ENCODE measurements around the gene LINGO3. TPM values are rescaled to one million over a fixed set of nuclear protein-coding genes. Genes with fewer than 3 reads are reported as not detected.
A peak's percentile ranks its signal among the peaks of the same experiment; 100 is the strongest.

LINGO3 gene
- total and polyA plus RNA-seq, 2 donors (not counting 1 experiment from before 2014, with no cell fraction given), result 1.1 to 3.9 TPM

GRCh38 chr19:2306281-2306806, 1.6 kb downstream of the LINGO3 start:
- intact Hi-C loops (cut with micrococcal nuclease), result no loop called here
- H3K4me1 Mint-ChIP-seq, result peaks cover 41% of the 10 kb centered on the region
- Histone ChIP-seq H3K4me2 (replicated peaks; ENCODE audit: low read depth, low read length, poor library complexity, severe bottlenecking) (no peak overlapping the region), H3K9ac (ENCODE audit: low read length) (no peak overlapping the region), H3K9me3 (ENCODE audit: control extremely low read depth in 1 of 3, control insufficient read depth in 2 of 3, insufficient read depth in 1 of 3, low read length in 2 of 3) (peaks cover 0 to 20% (median 0%) of the 10 kb centered on the region in 3 donors), H4K20me1 (ENCODE audit: control insufficient read depth, insufficient read depth, low read length, poor library complexity, severe bottlenecking) (no peaks in the 10 kb centered on the region), H3K27me3 (replicated peaks in 1 of 4; ENCODE audit: control extremely low read depth in 1 of 4, control insufficient read depth in 3 of 4, insufficient read depth in 4 of 4, low read length in 3 of 4) (peaks cover 0 to 43% (median 16%) of the 10 kb centered on the region in 4 experiments), H3K79me2 (ENCODE audit: control insufficient read depth, insufficient read depth, low read length) (peaks cover 32% of the 10 kb centered on the region), H3K4me3 (ENCODE audit: control extremely low read depth in 1 of 5, extremely low read depth in 1 of 5, insufficient read depth in 1 of 5, low read depth in 2 of 5, low read length in 4 of 5) (no peak overlapping the region), H3K36me3 (replicated peaks in 1 of 2; ENCODE audit: control extremely low read depth in 1 of 2, control insufficient read depth in 1 of 2, extremely low read depth in 1 of 2, insufficient read depth in 2 of 2, low read length in 1 of 2) (no peaks in the 10 kb centered on the region), H2AFZ (ENCODE audit: insufficient read depth, low read depth, low read length, poor library complexity, severe bottlenecking) (no peak overlapping the region), H3K4me1 (ENCODE audit: control insufficient read depth in 2 of 2, insufficient read depth in 2 of 2, low read length in 2 of 2) (peaks cover 42 to 50% of the 10 kb centered on the region in 2 donors), H3K27ac (ENCODE audit: low read length in 2 of 2) (no peak overlapping the region)
- H3K27me3 Mint-ChIP-seq, result peaks cover 12% of the 10 kb centered on the region
- ChIA-PET POLR2A (interaction anchor here (0.6 to 3.8 kb wide), 8 partner anchors 11 to 604 kb away, joined by 3 to 14 read pairs (median 5); no protein-coding TSS in a partner anchor), CTCF (interaction anchor here (0.6 to 1.2 kb wide), 3 partner anchors 8 to 83 kb away, joined by 3 to 4 read pairs (median 3); no protein-coding TSS in a partner anchor)
- H3K9me3 Mint-ChIP-seq (ENCODE audit: insufficient read depth), result peaks cover 2% of the 10 kb centered on the region
- peak overlapping the region; percentile 62 for H3K4me3 Mint-ChIP-seq
- no peak for DNase-seq
- no peak overlapping the region for H3K27ac Mint-ChIP-seq
- ATAC-seq (ENCODE audit: low read depth), result no peak
- 72% methylated on average over 13 of the region's 19 CpGs for WGBS (ENCODE audit: insufficient coverage)
- TF ChIP-seq, protein P1, sequence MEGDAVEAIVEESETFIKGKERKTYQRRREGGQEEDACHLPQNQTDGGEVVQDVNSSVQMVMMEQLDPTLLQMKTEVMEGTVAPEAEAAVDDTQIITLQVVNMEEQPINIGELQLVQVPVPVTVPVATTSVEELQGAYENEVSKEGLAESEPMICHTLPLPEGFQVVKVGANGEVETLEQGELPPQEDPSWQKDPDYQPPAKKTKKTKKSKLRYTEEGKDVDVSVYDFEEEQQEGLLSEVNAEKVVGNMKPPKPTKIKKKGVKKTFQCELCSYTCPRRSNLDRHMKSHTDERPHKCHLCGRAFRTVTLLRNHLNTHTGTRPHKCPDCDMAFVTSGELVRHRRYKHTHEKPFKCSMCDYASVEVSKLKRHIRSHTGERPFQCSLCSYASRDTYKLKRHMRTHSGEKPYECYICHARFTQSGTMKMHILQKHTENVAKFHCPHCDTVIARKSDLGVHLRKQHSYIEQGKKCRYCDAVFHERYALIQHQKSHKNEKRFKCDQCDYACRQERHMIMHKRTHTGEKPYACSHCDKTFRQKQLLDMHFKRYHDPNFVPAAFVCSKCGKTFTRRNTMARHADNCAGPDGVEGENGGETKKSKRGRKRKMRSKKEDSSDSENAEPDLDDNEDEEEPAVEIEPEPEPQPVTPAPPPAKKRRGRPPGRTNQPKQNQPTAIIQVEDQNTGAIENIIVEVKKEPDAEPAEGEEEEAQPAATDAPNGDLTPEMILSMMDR (IDR thresholded peaks at IDR 0.05), result no peak
- no peak for TF ChIP-seq EZH2 (IDR thresholded peaks at IDR 0.05; ENCODE audit: borderline replicate concordance, insufficient read depth, low read depth, low read length, poor library complexity, severe bottlenecking)
